Measurements from ENCODE around the gene TAP1.

TAP1 gene

DNA sequence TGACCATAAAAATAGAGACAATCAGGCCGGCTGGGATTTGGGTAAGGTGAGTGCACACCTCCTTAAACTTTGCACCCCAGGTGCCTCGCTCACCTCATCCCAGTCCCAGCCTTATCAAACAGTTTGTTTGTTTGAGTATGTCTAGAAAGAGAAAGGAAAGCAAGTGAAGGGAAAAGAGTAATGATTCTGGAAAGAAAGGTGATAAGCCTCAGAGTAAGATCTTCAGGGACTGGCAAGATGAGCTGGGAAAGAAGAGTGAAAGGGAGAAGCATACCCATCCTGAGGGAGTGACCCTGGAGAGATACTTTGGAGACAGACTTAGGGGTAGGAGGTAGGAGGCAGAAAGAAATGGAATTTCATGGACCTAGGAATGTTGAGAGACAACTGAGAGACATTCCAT lies 16.6 kb downstream of the TAP1 start:
- H3K4me3 ChIP-seq (ENCODE audit: low read depth in 1 of 2, low read length in 1 of 2): no peak overlapping the region
- TF ChIP-seq, protein P1, sequence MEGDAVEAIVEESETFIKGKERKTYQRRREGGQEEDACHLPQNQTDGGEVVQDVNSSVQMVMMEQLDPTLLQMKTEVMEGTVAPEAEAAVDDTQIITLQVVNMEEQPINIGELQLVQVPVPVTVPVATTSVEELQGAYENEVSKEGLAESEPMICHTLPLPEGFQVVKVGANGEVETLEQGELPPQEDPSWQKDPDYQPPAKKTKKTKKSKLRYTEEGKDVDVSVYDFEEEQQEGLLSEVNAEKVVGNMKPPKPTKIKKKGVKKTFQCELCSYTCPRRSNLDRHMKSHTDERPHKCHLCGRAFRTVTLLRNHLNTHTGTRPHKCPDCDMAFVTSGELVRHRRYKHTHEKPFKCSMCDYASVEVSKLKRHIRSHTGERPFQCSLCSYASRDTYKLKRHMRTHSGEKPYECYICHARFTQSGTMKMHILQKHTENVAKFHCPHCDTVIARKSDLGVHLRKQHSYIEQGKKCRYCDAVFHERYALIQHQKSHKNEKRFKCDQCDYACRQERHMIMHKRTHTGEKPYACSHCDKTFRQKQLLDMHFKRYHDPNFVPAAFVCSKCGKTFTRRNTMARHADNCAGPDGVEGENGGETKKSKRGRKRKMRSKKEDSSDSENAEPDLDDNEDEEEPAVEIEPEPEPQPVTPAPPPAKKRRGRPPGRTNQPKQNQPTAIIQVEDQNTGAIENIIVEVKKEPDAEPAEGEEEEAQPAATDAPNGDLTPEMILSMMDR (IDR thresholded peaks at IDR 0.05): no peak
- H3K4me1 ChIP-seq (ENCODE audit: control insufficient read depth in 1 of 2, insufficient read depth in 1 of 2, low read depth in 1 of 2, low read length in 1 of 2): peaks cover 15 to 30% of the 10 kb centered on the region in 2 experiments
- H3K27ac ChIP-seq: no peak overlapping the region
- H3K9me3 ChIP-seq: no peaks in the 10 kb centered on the region
- peaks cover 69% of the 10 kb centered on the region for H3K36me3 ChIP-seq
- H3K27me3 ChIP-seq: no peaks in the 10 kb centered on the region

DNA sequence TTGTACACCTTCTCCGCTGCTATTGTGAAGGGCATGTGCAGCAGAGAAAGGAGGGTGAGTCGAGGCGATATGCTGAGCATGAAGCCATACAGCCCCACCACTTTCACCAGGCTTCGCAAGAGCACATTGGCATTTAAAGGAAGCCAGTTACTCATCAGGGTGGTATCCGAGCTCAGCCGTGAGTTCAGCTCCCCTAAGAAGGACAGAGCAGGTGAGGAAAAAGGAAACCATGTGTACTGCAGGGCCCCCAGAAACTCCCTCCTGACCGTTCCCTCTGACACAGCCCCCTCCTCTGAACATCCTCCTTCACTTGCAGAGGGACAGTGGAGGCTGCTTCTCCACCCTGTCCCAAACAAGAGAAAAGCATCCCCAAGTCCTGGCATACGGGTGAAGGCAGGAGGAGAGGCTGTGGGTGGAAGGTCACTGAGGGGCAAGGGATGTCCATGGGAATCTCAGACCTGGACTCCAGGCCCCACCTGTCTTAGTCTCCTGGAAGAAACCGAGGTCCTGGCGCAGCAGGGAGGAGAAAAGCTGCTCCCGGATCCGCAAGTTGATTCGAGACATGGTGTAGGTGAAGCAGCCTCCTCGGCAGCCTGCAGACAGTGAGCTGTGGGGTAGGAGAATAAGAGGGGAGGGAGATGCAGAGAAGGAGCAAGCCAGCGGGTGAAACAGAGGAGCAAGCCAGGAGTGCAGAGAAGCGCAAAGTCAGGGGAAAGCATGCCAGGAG lies 18.2 kb downstream of the TAP1 start:
- H3K27ac ChIP-seq: no peak overlapping the region
- H3K4me3 ChIP-seq (ENCODE audit: low read depth in 1 of 2, low read length in 1 of 2): no peak overlapping the region
- H3K27me3 ChIP-seq: no peaks in the 10 kb centered on the region
- TF ChIP-seq, protein P1 (IDR thresholded peaks at IDR 0.05): no peak
- H3K4me1 ChIP-seq (ENCODE audit: control insufficient read depth in 1 of 2, insufficient read depth in 1 of 2, low read depth in 1 of 2, low read length in 1 of 2): peaks cover 13 to 24% of the 10 kb centered on the region in 2 experiments
- H3K9me3 ChIP-seq: no peaks in the 10 kb centered on the region
- H3K36me3 ChIP-seq: peaks cover 69% of the 10 kb centered on the region

DNA sequence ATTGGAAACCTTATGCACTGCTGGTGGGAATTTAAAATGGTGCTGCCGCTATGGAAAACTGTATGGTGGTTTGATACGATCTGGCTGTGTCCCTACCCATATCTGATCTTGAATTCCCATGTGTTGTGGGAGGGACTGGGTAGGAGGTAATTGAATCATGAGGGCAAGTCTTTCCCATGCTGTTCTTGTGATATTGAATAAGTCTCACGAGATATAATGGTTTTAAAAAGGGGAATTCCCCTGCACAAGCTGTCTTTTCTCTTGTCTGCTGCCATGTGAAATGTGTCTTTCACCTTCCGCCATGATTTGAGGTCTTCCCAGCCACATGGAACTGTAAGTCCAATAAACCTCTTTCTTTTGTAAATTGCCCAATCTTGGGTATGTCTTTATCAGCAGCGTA lies 19.8 kb downstream of the TAP1 start:
- H3K36me3 ChIP-seq: peaks cover 81% of the 10 kb centered on the region
- no peaks in the 10 kb centered on the region for H3K9me3 ChIP-seq

DNA sequence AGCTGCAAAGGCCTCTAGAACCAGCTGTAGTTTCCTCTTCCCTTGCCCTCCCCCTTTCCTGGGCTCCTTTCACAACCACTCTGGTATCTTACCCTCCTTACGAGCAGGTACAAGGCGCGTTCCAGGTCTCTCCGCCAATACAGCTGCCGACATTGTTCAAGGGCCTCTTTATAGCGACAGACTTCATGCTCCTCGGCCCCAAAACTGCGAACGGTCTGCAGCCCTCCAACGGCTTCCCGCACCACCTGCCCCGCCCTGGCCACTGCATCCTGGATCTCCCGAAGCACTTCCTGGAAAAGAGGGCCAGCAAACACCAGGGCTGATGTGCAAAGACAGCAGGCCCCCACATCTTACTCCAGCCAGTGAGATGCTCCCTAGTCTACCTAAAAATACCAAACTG lies 21.0 kb downstream of the TAP1 start:
- Histone ChIP-seq H3K4me1 (ENCODE audit: control insufficient read depth in 1 of 2, insufficient read depth in 1 of 2, low read depth in 1 of 2, low read length in 1 of 2) (peaks cover 4% of the 10 kb centered on the region in 2 experiments), H3K9me3 (no peaks in the 10 kb centered on the region), H3K36me3 (peaks cover 92% of the 10 kb centered on the region), H3K4me3 (ENCODE audit: low read depth in 1 of 2, low read length in 1 of 2) (no peak overlapping the region), H3K27me3 (no peaks in the 10 kb centered on the region), H3K27ac (no peak overlapping the region)
- TF ChIP-seq, protein P1 (IDR thresholded peaks at IDR 0.05): no peak

More for the DNA sequence above, 19.8 kb downstream of the TAP1 start:
- H3K27ac ChIP-seq: no peak overlapping the region
- H3K4me3 ChIP-seq (ENCODE audit: low read depth in 1 of 2, low read length in 1 of 2): no peak overlapping the region
- H3K4me1 ChIP-seq (ENCODE audit: control insufficient read depth in 1 of 2, insufficient read depth in 1 of 2, low read depth in 1 of 2, low read length in 1 of 2): peaks cover 10 to 13% of the 10 kb centered on the region in 2 experiments
- TF ChIP-seq, protein P1 (IDR thresholded peaks at IDR 0.05): no peak
- H3K27me3 ChIP-seq: no peaks in the 10 kb centered on the region

DNA sequence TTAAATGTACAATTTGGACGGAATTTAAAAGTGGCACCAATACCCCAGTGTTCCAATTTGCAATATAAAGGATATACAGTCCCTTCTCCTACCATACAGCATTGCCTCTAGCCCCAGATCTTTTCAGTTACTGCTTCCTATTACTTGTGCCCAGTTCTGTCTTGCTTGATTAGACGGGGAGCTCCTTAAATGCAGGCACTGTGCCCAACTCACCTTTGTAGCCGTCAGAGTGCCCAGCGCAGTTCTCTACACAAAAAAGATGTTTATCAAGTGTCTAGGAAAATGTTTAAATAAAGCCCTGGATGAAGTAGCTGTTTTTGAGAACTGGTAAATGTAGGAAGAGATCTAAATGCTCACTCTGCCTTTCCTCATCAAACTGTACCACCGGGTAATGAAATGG lies 22.6 kb downstream of the TAP1 start:
- no peak overlapping the region for H3K27ac ChIP-seq
- peaks cover 85% of the 10 kb centered on the region for H3K36me3 ChIP-seq

More for the DNA sequence above, 22.6 kb downstream of the TAP1 start:
- H3K9me3 ChIP-seq: no peaks in the 10 kb centered on the region
- H3K4me1 ChIP-seq (ENCODE audit: control insufficient read depth in 1 of 2, insufficient read depth in 1 of 2, low read depth in 1 of 2, low read length in 1 of 2): no peaks in the 10 kb centered on the region
- TF ChIP-seq, protein P1 (IDR thresholded peaks at IDR 0.05): no peak
- no peaks in the 10 kb centered on the region for H3K27me3 ChIP-seq
- H3K4me3 ChIP-seq (ENCODE audit: low read depth in 1 of 2, low read length in 1 of 2): no peak overlapping the region
